Trophoblast cell (in vitro differentiated cells and primary cell): ENCODE results near the gene TFB1M.

Experiments used
- DNase-seq, 2 donors: peaks; one replicate each; pipeline ENCODE4 v3.0.0-alpha.2; 2016
- H2AFZ ChIP-seq: 2 replicates; pipeline ENCODE4 v1.6.1; 2013; ENCODE audit warnings: low read length, moderate library complexity, mild to moderate bottlenecking; ENCODE audit not compliant: insufficient read depth, poor library complexity
- H2AK5ac ChIP-seq: 2 replicates; pipeline ENCODE4 v1.6.1; 2013; ENCODE audit warnings: mild to moderate bottlenecking, low read length
- H2BK120ac ChIP-seq: 2 replicates; pipeline ENCODE4 v1.6.1; 2013; ENCODE audit warnings: low read length, mild to moderate bottlenecking, moderate library complexity; ENCODE audit not compliant: insufficient read depth, poor library complexity
- H2BK12ac ChIP-seq: 2 replicates; pipeline ENCODE4 v1.6.1; 2013; ENCODE audit warnings: mild to moderate bottlenecking, low read length, moderate library complexity
- H2BK5ac ChIP-seq: 2 replicates; pipeline ENCODE4 v1.6.1; 2013; ENCODE audit warnings: low read length, low read depth, moderate library complexity, mild to moderate bottlenecking; ENCODE audit not compliant: poor library complexity
- H3K14ac ChIP-seq: 2 replicates; pipeline ENCODE4 v1.6.1; 2013; ENCODE audit warnings: mild to moderate bottlenecking, low read length
- H3K18ac ChIP-seq: 2 replicates; pipeline ENCODE4 v1.6.1; 2013; ENCODE audit warnings: mild to moderate bottlenecking, low read length
- H3K23ac ChIP-seq: 2 replicates; pipeline ENCODE4 v1.6.1; 2013; ENCODE audit warnings: low read length
- H3K27ac ChIP-seq: 2 replicates; pipeline ENCODE4 v1.5.1; 2013; ENCODE audit warnings: low read depth, mild to moderate bottlenecking, inconsistent platforms, low read length, moderate library complexity
- H3K27me3 ChIP-seq: 2 replicates; pipeline ENCODE4 v1.6.1; 2013; ENCODE audit warnings: inconsistent platforms, mild to moderate bottlenecking, low read length, moderate library complexity; ENCODE audit not compliant: insufficient read depth
- H3K36me3 ChIP-seq, 2 experiments: 1 replicate in 1 of 2; 2 replicates in 1 of 2; pipeline ENCODE4 v1.6.1; 2013; ENCODE audit warnings: low read length in 2 of 2, mild to moderate bottlenecking in 2 of 2, moderate library complexity in 1 of 2; ENCODE audit not compliant: insufficient read depth in 2 of 2, control insufficient read depth in 1 of 2
- H3K4ac ChIP-seq: 2 replicates; pipeline ENCODE4 v1.6.1; 2013; ENCODE audit warnings: low read depth, mild to moderate bottlenecking, low read length, moderate library complexity
- H3K4me1 ChIP-seq, 2 experiments: 1 replicate in 1 of 2; 2 replicates in 1 of 2; pipeline ENCODE4 v1.6.1; 2013; ENCODE audit warnings: low read length in 2 of 2, mild to moderate bottlenecking in 2 of 2, moderate library complexity in 1 of 2; ENCODE audit not compliant: insufficient read depth in 2 of 2, control insufficient read depth in 1 of 2
- H3K4me2 ChIP-seq: 2 replicates; pipeline ENCODE4 v1.6.1; 2013; ENCODE audit warnings: inconsistent platforms, mild to moderate bottlenecking, low read length, moderate library complexity
- H3K4me3 ChIP-seq: 2 replicates; pipeline ENCODE4 v1.5.1; 2013; ENCODE audit warnings: mild to moderate bottlenecking, low read depth, low read length, inconsistent platforms
- H3K79me1 ChIP-seq: one replicate; pipeline ENCODE4 v1.6.1; 2013; ENCODE audit warnings: low read length
- H3K79me2 ChIP-seq: 2 replicates; pipeline ENCODE4 v1.6.1; 2013; ENCODE audit warnings: low read length, mild to moderate bottlenecking; ENCODE audit not compliant: control insufficient read depth, insufficient read depth, poor library complexity
- H3K9ac ChIP-seq: 2 replicates; pipeline ENCODE4 v1.6.1; 2013; ENCODE audit warnings: mild to moderate bottlenecking, low read length
- H3K9me3 ChIP-seq: 2 replicates; pipeline ENCODE4 v1.6.1; 2013; ENCODE audit warnings: low read depth, mild to moderate bottlenecking, control low read depth, inconsistent platforms, low read length; ENCODE audit not compliant: insufficient read depth
- H4K12ac ChIP-seq: 2 replicates; pipeline ENCODE4 v1.6.1; 2013; ENCODE audit warnings: low read depth, mild to moderate bottlenecking, low read length, moderate library complexity
- H4K8ac ChIP-seq: 2 replicates; pipeline ENCODE4 v1.6.1; 2013; ENCODE audit warnings: low read depth, mild to moderate bottlenecking, low read length, moderate library complexity
- H4K91ac ChIP-seq: one replicate; pipeline ENCODE4 v1.6.1; 2013; ENCODE audit warnings: low read depth, mild to moderate bottlenecking, low read length, moderate library complexity
- WGBS: extraction: QIAGEN DNeasy Blood & Tissue Kit; methylation state at CpG from one replicate; pipeline ENCODE4 v1.1.7; 2013; ENCODE audit warnings: missing lambda C conversion rate; ENCODE audit not compliant: insufficient read length, insufficient coverage; ENCODE audit errors: extremely low coverage; 5-methylcytosine and 5-hydroxymethylcytosine counted together

TFB1M gene

GRCh38 chr6:155222506-155222905 lies 91.8 kb downstream of the TFB1M start:
- no peak overlapping the region for H3K4me3 ChIP-seq
- H3K79me1 ChIP-seq, result no peaks in the 10 kb centered on the region
- no peaks in the 10 kb centered on the region for H3K27me3 ChIP-seq
- no peak overlapping the region for H2BK12ac ChIP-seq
- no peak overlapping the region for H3K4ac ChIP-seq
- no peak overlapping the region for H3K23ac ChIP-seq
- H4K12ac ChIP-seq, result no peak overlapping the region
- H3K14ac ChIP-seq, result no peak overlapping the region
- DNase-seq, result no peak
- H4K8ac ChIP-seq, result no peak overlapping the region
- H3K4me2 ChIP-seq, result no peak overlapping the region
- no peak overlapping the region for H3K18ac ChIP-seq
- H4K91ac ChIP-seq, result no peak overlapping the region
- WGBS, result no CpG with 5 or more reads among the region's 4 CpGs
- H2AK5ac ChIP-seq, result no peak overlapping the region
- no peak overlapping the region for H3K9ac ChIP-seq
- H3K27ac ChIP-seq, result no peak overlapping the region
- H3K79me2 ChIP-seq, result no peaks in the 10 kb centered on the region
- H2AFZ ChIP-seq, result no peak overlapping the region
- no peaks in the 10 kb centered on the region for H3K36me3 ChIP-seq
- H2BK5ac ChIP-seq, result no peak overlapping the region
- peaks cover 3 to 6% of the 10 kb centered on the region in 2 experiments for H3K4me1 ChIP-seq
- H2BK120ac ChIP-seq, result no peak overlapping the region
- peaks cover 2% of the 10 kb centered on the region for H3K9me3 ChIP-seq

GRCh38 chr6:155221086-155221485 lies 93.2 kb downstream of the TFB1M start:
- Histone ChIP-seq H3K79me2 (no peaks in the 10 kb centered on the region), H4K91ac (no peak overlapping the region), H4K8ac (no peak overlapping the region), H3K18ac (no peak overlapping the region), H2AFZ (no peak overlapping the region), H3K23ac (no peak overlapping the region), H3K4me1 (peaks cover 3 to 6% of the 10 kb centered on the region in 2 experiments), H2AK5ac (no peak overlapping the region), H3K9ac (no peak overlapping the region), H2BK120ac (no peak overlapping the region), H3K79me1 (no peaks in the 10 kb centered on the region), H3K4ac (no peak overlapping the region), H3K36me3 (no peaks in the 10 kb centered on the region), H2BK5ac (no peak overlapping the region), H3K14ac (no peak overlapping the region), H3K4me2 (no peak overlapping the region), H3K9me3 (no peaks in the 10 kb centered on the region), H3K27me3 (no peaks in the 10 kb centered on the region), H3K27ac (no peak overlapping the region), H2BK12ac (no peak overlapping the region), H4K12ac (no peak overlapping the region), H3K4me3 (no peak overlapping the region)
- WGBS, result no CpG with 5 or more reads among the region's 4 CpGs
- DNase-seq, result peak; percentile 2 to 12

GRCh38 chr6:155219858-155220301 lies 94.4 kb downstream of the TFB1M start:
- Histone ChIP-seq H3K4me2 (no peak overlapping the region), H3K36me3 (no peaks in the 10 kb centered on the region), H4K8ac (no peak overlapping the region), H3K27ac (no peak overlapping the region), H3K14ac (no peak overlapping the region), H3K9me3 (no peaks in the 10 kb centered on the region), H3K4ac (no peak overlapping the region), H3K4me3 (no peak overlapping the region), H2BK12ac (no peak overlapping the region), H4K12ac (no peak overlapping the region), H3K27me3 (no peaks in the 10 kb centered on the region), H3K4me1 (peaks cover 3 to 6% of the 10 kb centered on the region in 2 experiments), H4K91ac (no peak overlapping the region), H3K79me2 (no peaks in the 10 kb centered on the region), H3K18ac (no peak overlapping the region), H2BK120ac (no peak overlapping the region), H3K23ac (no peak overlapping the region), H3K79me1 (no peaks in the 10 kb centered on the region), H2AFZ (no peak overlapping the region), H2AK5ac (no peak overlapping the region), H2BK5ac (no peak overlapping the region), H3K9ac (no peak overlapping the region)
- no peak for DNase-seq
- WGBS, result no CpG with 5 or more reads among the region's 5 CpGs

GRCh38 chr6:155219299-155219698 lies 95.0 kb downstream of the TFB1M start:
- no peak for DNase-seq
- Histone ChIP-seq H3K9ac (no peak overlapping the region), H3K79me1 (no peaks in the 10 kb centered on the region), H3K27ac (no peak overlapping the region), H4K8ac (no peak overlapping the region), H2AFZ (no peak overlapping the region), H3K4me2 (no peak overlapping the region), H2AK5ac (no peak overlapping the region), H4K91ac (no peak overlapping the region), H2BK120ac (no peak overlapping the region), H2BK12ac (no peak overlapping the region), H3K4me1 (peaks cover 0 to 3% of the 10 kb centered on the region in 2 experiments), H4K12ac (no peak overlapping the region), H3K4ac (no peak overlapping the region), H3K9me3 (no peaks in the 10 kb centered on the region), H3K79me2 (no peaks in the 10 kb centered on the region), H3K4me3 (no peak overlapping the region), H3K23ac (no peak overlapping the region), H3K14ac (no peak overlapping the region), H3K18ac (no peak overlapping the region), H2BK5ac (no peak overlapping the region), H3K36me3 (no peaks in the 10 kb centered on the region), H3K27me3 (no peaks in the 10 kb centered on the region)
- WGBS, result no CpG with 5 or more reads among the region's 7 CpGs
